ENCODE results near the gene GNAI3. TPM values are rescaled to one million over a fixed set of nuclear protein-coding genes. Genes with fewer than 3 reads are reported as not detected.
A peak's percentile ranks its signal among the peaks of the same experiment; 100 is the strongest.

The GNAI3 gene
- total RNA-seq, 6 donors from 2014 or later = 2.2 to 9.0 (median 6.0) TPM

GRCh38 chr1:109609881-109610280 is 61.5 kb downstream of the GNAI3 start:
- no peaks in the 10 kb centered on the region for H3K27me3 ChIP-seq
- DNase-seq = no peak
- H3K4me3 ChIP-seq = no peak overlapping the region
- TF ChIP-seq POLR2A (IDR thresholded peaks at IDR 0.05) (no peak), CTCF (IDR thresholded peaks at IDR 0.05) (no peak), POLR2AphosphoS5 (IDR thresholded peaks at IDR 0.05) (no peak), EP300 (IDR thresholded peaks at IDR 0.05) (no peak)
- H3K36me3 ChIP-seq = no peaks in the 10 kb centered on the region
- no peak overlapping the region for H3K27ac ChIP-seq
- H3K4me1 ChIP-seq = peaks cover 0 to 10% (median 2%) of the 10 kb centered on the region in 4 donors
- no peaks in the 10 kb centered on the region for H3K9me3 ChIP-seq
- WGBS, 2 donors = 96 to 98% methylated on average over 3 of the region's 3 CpGs
- ATAC-seq (ENCODE audit: low FRiP score in 2 of 2) = no peak

DNA sequence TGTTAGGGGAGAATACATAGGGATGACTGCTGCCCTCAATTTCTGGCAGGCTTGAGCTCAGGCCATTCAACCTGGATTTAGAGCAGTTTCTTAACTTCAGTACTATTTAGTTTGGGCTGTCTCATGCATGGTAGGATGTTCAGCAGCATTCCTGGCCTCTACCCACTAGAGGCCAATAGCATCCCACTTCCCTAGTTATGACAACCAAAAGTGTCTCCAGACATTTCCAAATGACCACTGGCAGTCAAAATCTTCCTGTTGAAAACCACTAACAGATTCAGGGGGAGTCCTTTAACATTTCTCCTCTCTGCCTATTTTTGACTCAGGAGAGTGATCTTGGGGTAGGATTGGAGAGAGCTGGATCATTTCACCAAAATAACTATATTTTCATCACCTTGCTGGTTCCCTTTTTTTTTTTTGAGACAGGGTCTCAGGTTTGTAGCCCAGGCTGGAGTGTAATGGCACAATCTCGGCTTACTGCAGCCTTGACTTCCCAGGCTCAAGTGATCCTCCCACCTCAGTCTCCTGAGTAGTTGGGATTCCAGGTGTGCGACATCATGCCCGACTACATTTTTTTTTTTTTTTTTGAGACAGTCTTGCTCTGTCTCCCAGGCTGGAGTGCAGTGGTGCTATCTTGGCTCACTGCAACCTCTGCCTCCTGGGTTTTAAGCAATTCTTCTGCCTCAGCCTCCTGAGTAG is 62.3 kb downstream of the GNAI3 start:
- Histone ChIP-seq H3K27me3 (no peaks in the 10 kb centered on the region), H3K36me3 (no peaks in the 10 kb centered on the region), H3K4me1 (peaks cover 0 to 13% (median 7%) of the 10 kb centered on the region in 4 donors), H3K4me3 (no peak overlapping the region), H3K9me3 (no peaks in the 10 kb centered on the region), H3K27ac (no peak overlapping the region)
- ATAC-seq (ENCODE audit: low FRiP score in 2 of 2) = no peak
- WGBS, 2 donors = 67 to 72% methylated on average over 3 of the region's 3 CpGs
- TF ChIP-seq POLR2A (IDR thresholded peaks at IDR 0.05) = no peak
- no peak for TF ChIP-seq CTCF (IDR thresholded peaks at IDR 0.05)
- TF ChIP-seq POLR2AphosphoS5 (IDR thresholded peaks at IDR 0.05) = no peak
- TF ChIP-seq EP300 (IDR thresholded peaks at IDR 0.05) = no peak
- no peak for DNase-seq

DNA sequence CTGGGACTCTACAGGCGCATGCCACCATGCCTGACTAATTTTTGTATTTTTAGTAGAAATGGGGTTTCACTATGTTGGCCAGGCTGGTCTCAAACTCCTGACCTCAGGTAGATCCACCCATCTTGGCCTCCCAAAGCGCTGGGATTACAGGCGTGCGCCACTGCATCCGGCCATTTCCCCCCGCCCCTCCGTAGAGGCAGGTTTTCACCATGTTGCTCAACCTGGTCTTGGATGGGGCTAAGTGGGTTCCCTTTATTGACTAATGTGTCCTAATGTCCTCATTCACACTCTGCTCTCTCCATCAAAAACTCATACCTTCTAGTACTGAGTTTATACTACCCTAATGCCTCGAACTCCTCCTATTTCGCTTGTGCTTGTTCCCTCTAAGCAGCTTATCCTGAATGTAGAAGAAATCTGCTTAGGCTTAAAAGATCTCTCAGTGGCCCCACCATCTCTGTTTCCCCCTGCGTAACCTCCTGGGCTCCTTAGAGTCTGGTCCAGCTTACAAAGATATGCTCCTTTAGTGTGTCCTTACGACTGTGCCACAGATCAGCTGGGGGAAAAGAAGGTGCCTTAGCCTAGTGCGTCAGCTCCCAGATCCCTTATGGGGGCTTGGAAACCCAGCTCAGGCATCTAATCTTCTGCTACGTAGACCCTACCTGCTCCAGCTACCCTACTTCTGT is 63.0 kb downstream of the GNAI3 start:
- no peak overlapping the region for H3K4me3 ChIP-seq
- peaks cover 2 to 14% (median 12%) of the 10 kb centered on the region in 4 donors for H3K4me1 ChIP-seq
- H3K9me3 ChIP-seq = no peaks in the 10 kb centered on the region
- ATAC-seq (ENCODE audit: low FRiP score in 2 of 2) = no peak
- no peaks in the 10 kb centered on the region for H3K36me3 ChIP-seq
- 92 to 95% methylated on average over 13 of the region's 13 CpGs for WGBS, 2 donors
- H3K27ac ChIP-seq = no peak overlapping the region
- no peaks in the 10 kb centered on the region for H3K27me3 ChIP-seq
- TF ChIP-seq POLR2A (IDR thresholded peaks at IDR 0.05) (no peak), EP300 (IDR thresholded peaks at IDR 0.05) (no peak), CTCF (IDR thresholded peaks at IDR 0.05) (no peak), POLR2AphosphoS5 (IDR thresholded peaks at IDR 0.05) (no peak)
- DNase-seq = no peak

DNA sequence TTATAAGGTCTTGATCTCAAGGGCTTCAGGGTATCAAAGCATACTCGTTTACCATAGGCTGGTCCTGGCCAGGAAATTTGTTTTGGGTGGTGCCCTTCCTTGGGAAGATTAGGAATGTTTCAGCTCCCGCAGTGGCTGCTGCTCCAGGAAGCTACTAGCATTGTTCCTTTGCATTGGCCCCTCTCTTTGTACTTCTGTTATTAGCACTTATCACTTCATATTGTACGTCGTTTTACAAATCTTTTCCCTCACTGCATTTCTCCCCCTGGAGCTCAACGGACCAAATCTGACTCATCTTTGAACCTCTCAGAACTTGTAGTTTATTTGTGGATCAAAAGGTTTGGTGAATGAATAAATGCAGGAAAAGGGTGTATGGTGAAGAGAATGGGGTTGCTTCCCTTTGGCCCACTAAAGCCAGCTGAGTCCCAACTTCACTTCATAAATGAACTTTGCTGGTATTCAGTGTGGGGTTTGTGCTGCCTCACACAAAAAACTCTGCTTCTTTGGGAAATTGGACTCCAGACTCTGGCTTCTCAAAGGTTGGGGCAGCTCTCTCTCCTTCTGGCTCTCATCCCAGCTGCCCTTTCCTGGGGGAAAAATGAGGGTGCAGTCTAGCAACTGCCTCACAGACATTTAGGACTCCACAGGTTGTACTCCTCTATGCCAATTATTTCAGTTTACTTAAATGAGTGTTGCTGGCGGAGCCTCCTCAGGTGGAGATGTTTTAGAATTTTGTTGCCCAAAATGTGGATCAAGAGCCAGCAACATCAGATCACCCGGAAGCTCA is 65.1 kb downstream of the GNAI3 start:
- Histone ChIP-seq H3K9me3 (no peaks in the 10 kb centered on the region), H3K4me1 (peaks cover 8 to 27% (median 21%) of the 10 kb centered on the region in 4 donors), H3K4me3 (no peak overlapping the region), H3K36me3 (no peaks in the 10 kb centered on the region), H3K27me3 (no peaks in the 10 kb centered on the region), H3K27ac (peak overlapping the region in 3 of 4 donors; percentile 10 to 62 (median 46))
- WGBS, 2 donors = 36 to 54% methylated on average over 7 of the region's 7 CpGs
- TF ChIP-seq POLR2AphosphoS5 (IDR thresholded peaks at IDR 0.05) (no peak), POLR2A (IDR thresholded peaks at IDR 0.05) (no peak), CTCF (IDR thresholded peaks at IDR 0.05) (no peak), EP300 (IDR thresholded peaks at IDR 0.05) (no peak)
- DNase-seq = no peak
- no peak for ATAC-seq (ENCODE audit: low FRiP score in 2 of 2)

All from upper lobe of left lung (tissue), 6 donors.